Trophoblast cell (in vitro differentiated cells and primary cell): ENCODE data around the gene POLH.

Experiments
- DNase-seq, 2 donors: peaks; one replicate each; pipeline ENCODE4 v3.0.0-alpha.2; 2016
- H2AFZ ChIP-seq: 2 replicates; pipeline ENCODE4 v1.6.1; 2013; ENCODE audit warnings: low read length, moderate library complexity, mild to moderate bottlenecking; ENCODE audit not compliant: insufficient read depth, poor library complexity
- H2AK5ac ChIP-seq: 2 replicates; pipeline ENCODE4 v1.6.1; 2013; ENCODE audit warnings: mild to moderate bottlenecking, low read length
- H2BK120ac ChIP-seq: 2 replicates; pipeline ENCODE4 v1.6.1; 2013; ENCODE audit warnings: low read length, mild to moderate bottlenecking, moderate library complexity; ENCODE audit not compliant: insufficient read depth, poor library complexity
- H2BK12ac ChIP-seq: 2 replicates; pipeline ENCODE4 v1.6.1; 2013; ENCODE audit warnings: mild to moderate bottlenecking, low read length, moderate library complexity
- H2BK5ac ChIP-seq: 2 replicates; pipeline ENCODE4 v1.6.1; 2013; ENCODE audit warnings: low read length, low read depth, moderate library complexity, mild to moderate bottlenecking; ENCODE audit not compliant: poor library complexity
- H3K14ac ChIP-seq: 2 replicates; pipeline ENCODE4 v1.6.1; 2013; ENCODE audit warnings: mild to moderate bottlenecking, low read length
- H3K18ac ChIP-seq: 2 replicates; pipeline ENCODE4 v1.6.1; 2013; ENCODE audit warnings: mild to moderate bottlenecking, low read length
- H3K23ac ChIP-seq: 2 replicates; pipeline ENCODE4 v1.6.1; 2013; ENCODE audit warnings: low read length
- H3K27ac ChIP-seq: 2 replicates; pipeline ENCODE4 v1.5.1; 2013; ENCODE audit warnings: low read depth, mild to moderate bottlenecking, inconsistent platforms, low read length, moderate library complexity
- H3K27me3 ChIP-seq: 2 replicates; pipeline ENCODE4 v1.6.1; 2013; ENCODE audit warnings: inconsistent platforms, mild to moderate bottlenecking, low read length, moderate library complexity; ENCODE audit not compliant: insufficient read depth
- H3K36me3 ChIP-seq, 2 experiments: 1 replicate in 1 of 2; 2 replicates in 1 of 2; pipeline ENCODE4 v1.6.1; 2013; ENCODE audit warnings: low read length in 2 of 2, mild to moderate bottlenecking in 2 of 2, moderate library complexity in 1 of 2; ENCODE audit not compliant: insufficient read depth in 2 of 2, control insufficient read depth in 1 of 2
- H3K4ac ChIP-seq: 2 replicates; pipeline ENCODE4 v1.6.1; 2013; ENCODE audit warnings: low read depth, mild to moderate bottlenecking, low read length, moderate library complexity
- H3K4me1 ChIP-seq, 2 experiments: 1 replicate in 1 of 2; 2 replicates in 1 of 2; pipeline ENCODE4 v1.6.1; 2013; ENCODE audit warnings: low read length in 2 of 2, mild to moderate bottlenecking in 2 of 2, moderate library complexity in 1 of 2; ENCODE audit not compliant: insufficient read depth in 2 of 2, control insufficient read depth in 1 of 2
- H3K4me2 ChIP-seq: 2 replicates; pipeline ENCODE4 v1.6.1; 2013; ENCODE audit warnings: inconsistent platforms, mild to moderate bottlenecking, low read length, moderate library complexity
- H3K4me3 ChIP-seq: 2 replicates; pipeline ENCODE4 v1.5.1; 2013; ENCODE audit warnings: mild to moderate bottlenecking, low read depth, low read length, inconsistent platforms
- H3K79me1 ChIP-seq: one replicate; pipeline ENCODE4 v1.6.1; 2013; ENCODE audit warnings: low read length
- H3K79me2 ChIP-seq: 2 replicates; pipeline ENCODE4 v1.6.1; 2013; ENCODE audit warnings: low read length, mild to moderate bottlenecking; ENCODE audit not compliant: control insufficient read depth, insufficient read depth, poor library complexity
- H3K9ac ChIP-seq: 2 replicates; pipeline ENCODE4 v1.6.1; 2013; ENCODE audit warnings: mild to moderate bottlenecking, low read length
- H3K9me3 ChIP-seq: 2 replicates; pipeline ENCODE4 v1.6.1; 2013; ENCODE audit warnings: low read depth, mild to moderate bottlenecking, control low read depth, inconsistent platforms, low read length; ENCODE audit not compliant: insufficient read depth
- H4K12ac ChIP-seq: 2 replicates; pipeline ENCODE4 v1.6.1; 2013; ENCODE audit warnings: low read depth, mild to moderate bottlenecking, low read length, moderate library complexity
- H4K8ac ChIP-seq: 2 replicates; pipeline ENCODE4 v1.6.1; 2013; ENCODE audit warnings: low read depth, mild to moderate bottlenecking, low read length, moderate library complexity
- H4K91ac ChIP-seq: one replicate; pipeline ENCODE4 v1.6.1; 2013; ENCODE audit warnings: low read depth, mild to moderate bottlenecking, low read length, moderate library complexity
- WGBS: extraction: QIAGEN DNeasy Blood & Tissue Kit; methylation state at CpG from one replicate; pipeline ENCODE4 v1.1.7; 2013; ENCODE audit warnings: missing lambda C conversion rate; ENCODE audit not compliant: insufficient read length, insufficient coverage; ENCODE audit errors: extremely low coverage; 5-methylcytosine and 5-hydroxymethylcytosine counted together

Gene POLH

GRCh38 chr6:43540507-43540906, 35.5 kb upstream of the POLH start:
- no peak for DNase-seq
- Histone ChIP-seq H4K91ac (no peak overlapping the region), H3K4me3 (no peak overlapping the region)

GRCh38 chr6:43541774-43542471, 34.1 kb upstream of the POLH start:
- no peak overlapping the region for H3K14ac ChIP-seq
- no peak overlapping the region for H3K4me3 ChIP-seq
- H2AFZ ChIP-seq, result no peak overlapping the region
- H2BK120ac ChIP-seq, result no peak overlapping the region
- H2BK12ac ChIP-seq, result no peak overlapping the region
- no peaks in the 10 kb centered on the region for H3K79me1 ChIP-seq
- H3K4ac ChIP-seq, result no peak overlapping the region
- no peak overlapping the region for H2AK5ac ChIP-seq
- H3K23ac ChIP-seq, result no peak overlapping the region
- H3K4me1 ChIP-seq, result no peaks in the 10 kb centered on the region
- H3K27me3 ChIP-seq, result no peaks in the 10 kb centered on the region
- DNase-seq, result no peak
- H3K79me2 ChIP-seq, result no peaks in the 10 kb centered on the region
- H3K4me2 ChIP-seq, result no peak overlapping the region
- no peak overlapping the region for H3K9ac ChIP-seq
- no peak overlapping the region for H4K12ac ChIP-seq
- H3K9me3 ChIP-seq, result no peaks in the 10 kb centered on the region
- WGBS, result no CpG with 5 or more reads among the region's 8 CpGs
- H2BK5ac ChIP-seq, result no peak overlapping the region
- H4K91ac ChIP-seq, result no peak overlapping the region
- H3K36me3 ChIP-seq, result peaks cover 23 to 26% of the 10 kb centered on the region in 2 experiments
- H4K8ac ChIP-seq, result no peak overlapping the region
- H3K27ac ChIP-seq, result no peak overlapping the region
- no peak overlapping the region for H3K18ac ChIP-seq

More at GRCh38 chr6:43540507-43540906, 35.5 kb upstream of the POLH start:
- Histone ChIP-seq H3K36me3 (peaks cover 21 to 31% of the 10 kb centered on the region in 2 experiments), H2BK5ac (no peak overlapping the region), H3K4me1 (no peaks in the 10 kb centered on the region), H2AK5ac (no peak overlapping the region), H2AFZ (no peak overlapping the region), H3K23ac (no peak overlapping the region), H3K79me1 (no peaks in the 10 kb centered on the region), H3K14ac (no peak overlapping the region), H3K9ac (no peak overlapping the region), H3K79me2 (no peaks in the 10 kb centered on the region), H3K4ac (no peak overlapping the region), H3K4me2 (no peak overlapping the region), H4K12ac (no peak overlapping the region), H3K9me3 (no peaks in the 10 kb centered on the region), H3K27ac (no peak overlapping the region), H3K27me3 (no peaks in the 10 kb centered on the region), H3K18ac (no peak overlapping the region), H2BK12ac (no peak overlapping the region), H4K8ac (no peak overlapping the region), H2BK120ac (no peak overlapping the region)
- WGBS, result no CpG with 5 or more reads among the region's 5 CpGs

GRCh38 chr6:43544461-43544860, 31.5 kb upstream of the POLH start:
- no peaks in the 10 kb centered on the region for H3K79me2 ChIP-seq
- H3K4ac ChIP-seq, result no peak overlapping the region
- H2BK120ac ChIP-seq, result no peak overlapping the region
- H4K8ac ChIP-seq, result no peak overlapping the region
- WGBS, result no CpG with 5 or more reads among the region's 4 CpGs
- H3K36me3 ChIP-seq, result peaks cover 24 to 35% of the 10 kb centered on the region in 2 experiments
- H3K27ac ChIP-seq, result no peak overlapping the region
- no peak overlapping the region for H3K23ac ChIP-seq
- no peak overlapping the region for H3K14ac ChIP-seq
- H3K9me3 ChIP-seq, result no peaks in the 10 kb centered on the region
- no peak overlapping the region for H2AK5ac ChIP-seq
- no peak overlapping the region for H4K12ac ChIP-seq
- no peak overlapping the region for H4K91ac ChIP-seq
- no peaks in the 10 kb centered on the region for H3K4me1 ChIP-seq
- H2BK5ac ChIP-seq, result no peak overlapping the region
- H3K18ac ChIP-seq, result no peak overlapping the region
- H2BK12ac ChIP-seq, result no peak overlapping the region
- no peak overlapping the region for H3K9ac ChIP-seq
- DNase-seq, result no peak
- no peaks in the 10 kb centered on the region for H3K27me3 ChIP-seq
- no peak overlapping the region for H3K4me2 ChIP-seq
- no peak overlapping the region for H2AFZ ChIP-seq
- no peaks in the 10 kb centered on the region for H3K79me1 ChIP-seq
- H3K4me3 ChIP-seq, result no peak overlapping the region

- Histone ChIP-seq H2AFZ (no peak overlapping the region), H3K9ac (no peak overlapping the region)
Observed at GRCh38 chr6:43547222-43547621, 28.8 kb upstream of the POLH start.

More at GRCh38 chr6:43547222-43547621, 28.8 kb upstream of the POLH start:
- no peak overlapping the region for H3K27ac ChIP-seq
- no peak overlapping the region for H4K91ac ChIP-seq
- H3K27me3 ChIP-seq, result no peaks in the 10 kb centered on the region
- no peak overlapping the region for H4K12ac ChIP-seq
- H3K14ac ChIP-seq, result no peak overlapping the region
- no peaks in the 10 kb centered on the region for H3K79me2 ChIP-seq
- H3K18ac ChIP-seq, result no peak overlapping the region
- H3K23ac ChIP-seq, result no peak overlapping the region
- no peak overlapping the region for H3K4ac ChIP-seq
- no peak overlapping the region for H2BK12ac ChIP-seq
- H3K4me2 ChIP-seq, result no peak overlapping the region
- no peak overlapping the region for H3K4me3 ChIP-seq
- H2BK120ac ChIP-seq, result no peak overlapping the region
- H3K36me3 ChIP-seq, result peaks cover 23 to 48% of the 10 kb centered on the region in 2 experiments
- H2AK5ac ChIP-seq, result no peak overlapping the region
- H4K8ac ChIP-seq, result no peak overlapping the region
- DNase-seq, result no peak
- WGBS, result no CpG with 5 or more reads among the region's 3 CpGs
- no peak overlapping the region for H2BK5ac ChIP-seq
- no peaks in the 10 kb centered on the region for H3K79me1 ChIP-seq
- no peaks in the 10 kb centered on the region for H3K4me1 ChIP-seq
- H3K9me3 ChIP-seq, result no peaks in the 10 kb centered on the region
